CD4-positive, alpha-beta T cell treated with Interleukin-21 for 1 hour (primary cell): ENCODE measurements around the gene RAB4B.
"Not testable (repeated sequence)": the region's sequence is repeated elsewhere in the genome, so short reads cannot be mapped to it uniquely, and the experiment has no call there.

ENCODE experiments used
- DNase-seq: peaks from one replicate; pipeline ENCODE4 v3.0.0-alpha.2; 2020

RAB4B gene

GRCh38 chr19:40825460-40826095 lies 47.5 kb downstream of the RAB4B start:
- DNase-seq, result not testable (repeated sequence)

- not testable (repeated sequence) for DNase-seq
These were observed 48.3 kb downstream of the RAB4B start for GRCh38 chr19:40826312-40826698.

DNA sequence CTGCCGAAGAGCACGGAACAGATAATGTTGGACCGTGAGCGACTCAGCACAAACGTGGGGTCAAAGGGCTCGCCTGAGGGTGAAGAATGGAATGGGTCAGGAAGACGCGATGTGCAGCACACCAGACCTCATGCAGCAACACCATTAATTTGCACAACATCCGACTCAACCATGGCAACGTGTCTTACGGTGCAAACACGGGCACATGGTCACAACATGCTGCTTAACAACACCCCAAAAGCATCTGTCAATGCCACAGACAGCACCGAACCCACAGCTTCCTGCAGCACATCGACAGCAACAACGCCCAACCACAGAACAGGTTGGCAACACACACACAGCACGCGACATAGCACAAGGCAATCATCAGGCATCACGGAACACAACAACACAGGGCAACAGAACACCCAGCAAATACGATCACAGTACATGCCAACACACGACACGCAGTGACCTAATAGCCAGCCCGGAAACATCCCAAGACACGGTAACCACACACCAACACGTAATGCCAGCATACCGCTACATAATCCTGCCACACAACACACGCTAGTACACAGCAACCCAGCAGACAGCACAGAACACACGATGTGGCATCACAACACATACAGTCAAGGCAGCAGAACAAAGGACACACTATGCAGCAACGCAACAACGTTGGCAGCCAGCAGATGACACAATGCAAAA lies 48.8 kb downstream of the RAB4B start:
- peak; percentile 89 for DNase-seq

- DNase-seq, result no peak
These were observed 49.6 kb downstream of the RAB4B start for GRCh38 chr19:40827386-40828247.

- DNase-seq, result no peak
These were observed 51.2 kb downstream of the RAB4B start for GRCh38 chr19:40829205-40829604.

DNA sequence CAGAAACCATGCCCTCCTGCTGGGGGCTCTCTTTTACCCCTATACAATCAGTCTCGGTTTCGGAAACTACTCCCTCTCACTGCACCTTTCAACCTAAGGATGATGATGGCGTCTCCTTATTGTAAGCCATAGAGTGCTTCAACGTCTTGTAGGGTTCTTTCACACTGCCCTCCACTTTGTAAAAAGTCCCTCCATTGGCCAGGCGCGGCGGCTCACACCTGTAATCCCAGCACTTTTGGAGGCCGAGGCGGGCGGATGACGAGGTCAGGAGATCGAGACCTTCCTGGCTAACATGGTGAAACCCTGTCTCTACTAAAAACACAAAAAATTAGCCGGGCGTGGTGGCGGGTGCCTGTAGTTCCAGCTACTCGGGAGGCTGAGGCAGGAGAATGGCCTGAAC lies 52.7 kb downstream of the RAB4B start:
- not testable (repeated sequence) for DNase-seq

DNA sequence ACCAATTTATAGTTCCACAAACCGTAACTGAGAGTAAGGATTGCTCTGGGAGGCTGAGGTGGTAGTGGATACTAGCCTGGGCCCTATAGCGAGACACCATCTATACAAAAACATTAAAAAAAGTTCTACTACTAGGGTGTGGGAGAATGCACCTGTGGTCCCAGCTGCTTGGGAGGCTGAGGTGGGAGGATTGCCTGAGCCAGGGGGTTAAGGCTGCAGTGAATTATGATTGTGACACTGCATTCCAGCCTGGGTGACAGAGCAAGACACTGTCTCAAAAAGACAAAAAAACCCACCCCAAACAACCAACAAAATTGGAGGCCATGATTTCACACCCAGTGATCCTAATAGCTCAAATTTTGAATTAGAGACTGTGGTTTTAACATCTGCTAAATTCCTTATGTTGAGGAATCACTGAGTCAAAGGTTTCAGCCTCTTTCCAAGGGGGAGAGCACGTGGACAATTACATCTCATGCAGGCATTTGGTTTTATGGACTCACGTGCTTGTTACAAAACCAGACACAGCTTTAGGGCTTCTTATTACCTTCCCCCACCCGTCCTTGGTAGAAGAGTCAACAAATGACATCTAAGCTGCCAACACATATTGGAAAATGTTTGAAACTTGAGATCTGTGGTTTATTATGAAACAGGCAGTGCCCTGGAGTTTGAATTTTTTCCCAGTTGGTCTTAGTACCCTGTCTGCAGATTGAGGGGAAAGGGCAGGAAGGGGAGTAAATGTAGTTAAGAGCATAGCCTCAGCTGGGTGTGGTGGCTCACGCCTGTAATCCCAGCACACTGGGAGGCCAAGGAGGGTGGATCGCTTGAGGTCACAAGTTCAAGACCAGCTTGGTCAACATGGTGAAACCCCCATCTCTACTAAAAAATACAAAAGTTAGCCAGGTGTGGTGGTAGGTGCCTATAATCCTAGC lies 53.7 kb downstream of the RAB4B start:
- no peak for DNase-seq

- not testable (repeated sequence) for DNase-seq
These were observed 54.4 kb downstream of the RAB4B start for GRCh38 chr19:40832431-40832790.

- not testable (repeated sequence) for DNase-seq
These were observed 55.9 kb downstream of the RAB4B start for GRCh38 chr19:40833728-40834533.

GRCh38 chr19:40836754-40837429 lies 58.8 kb downstream of the RAB4B start:
- DNase-seq, result no peak

DNA sequence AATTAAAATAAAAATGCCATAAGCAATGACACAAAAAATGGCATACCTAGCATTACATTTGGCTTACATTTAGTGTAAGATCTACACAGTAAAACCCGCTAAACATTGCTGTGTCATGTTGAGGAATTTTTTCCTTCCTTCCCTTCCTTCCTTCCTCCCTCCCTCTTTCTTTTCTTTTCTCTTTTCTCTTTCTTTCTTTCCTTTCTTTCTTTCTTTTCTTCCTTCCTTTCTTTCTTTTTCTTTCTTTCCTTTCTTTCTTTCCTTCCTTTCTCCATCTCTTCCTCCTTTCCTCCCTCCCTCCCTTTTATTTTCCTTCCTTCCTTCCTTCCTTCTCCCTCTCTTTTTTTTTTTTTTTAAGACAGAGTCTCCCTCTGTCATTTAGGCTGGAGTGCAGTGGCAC lies 60.4 kb downstream of the RAB4B start:
- DNase-seq, result not testable (repeated sequence)

DNA sequence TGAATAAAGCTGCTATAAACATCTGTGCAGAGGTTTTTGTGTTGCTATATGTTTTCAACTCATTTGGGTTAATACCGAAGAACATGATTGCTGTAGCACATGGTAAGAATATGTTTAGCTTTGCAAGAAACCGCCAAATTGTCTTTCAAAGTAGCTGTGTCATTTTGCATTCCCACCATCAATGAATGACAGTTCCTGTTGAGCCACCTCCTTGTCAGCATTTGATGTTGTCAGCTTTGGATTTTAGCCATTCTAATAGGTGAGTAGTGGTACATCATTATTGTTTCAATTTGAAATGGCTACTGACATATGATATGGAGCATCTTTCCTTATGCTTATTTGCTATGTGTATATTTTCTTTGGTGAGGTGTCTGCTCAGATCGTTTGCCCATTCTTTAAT lies 64.0 kb downstream of the RAB4B start:
- not testable (repeated sequence) for DNase-seq

DNA sequence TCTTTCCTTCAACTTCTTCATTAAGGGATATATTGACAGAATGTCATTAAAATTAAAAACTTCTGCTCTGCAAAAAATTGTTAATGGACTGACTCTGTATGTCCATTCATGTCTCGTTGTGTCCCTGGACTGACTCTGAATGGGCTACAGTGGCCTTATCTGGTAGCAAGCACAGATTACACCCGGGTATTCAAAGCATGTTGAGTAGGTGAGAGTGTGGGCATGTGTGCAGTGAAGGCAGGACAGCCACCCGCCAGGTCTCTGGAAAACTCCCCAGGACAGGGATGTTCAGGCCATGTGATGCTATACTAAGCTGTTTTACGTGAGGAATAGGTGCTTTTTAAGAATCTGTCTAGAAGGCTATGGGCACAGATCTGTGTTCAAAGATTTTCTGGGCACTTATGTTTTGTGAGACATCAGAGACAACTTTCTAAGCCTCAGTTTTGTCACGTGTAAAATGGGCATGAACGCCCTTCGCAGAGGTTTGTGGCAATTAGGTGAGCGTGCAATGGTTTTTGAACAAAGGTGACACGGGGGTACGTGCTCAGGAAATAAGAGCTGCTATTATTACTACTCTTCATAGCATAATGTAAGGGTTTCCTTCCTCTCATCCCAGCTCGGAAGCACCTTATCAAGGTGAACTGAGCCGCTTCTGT lies 65.1 kb downstream of the RAB4B start:
- DNase-seq, result not testable (repeated sequence)

DNA sequence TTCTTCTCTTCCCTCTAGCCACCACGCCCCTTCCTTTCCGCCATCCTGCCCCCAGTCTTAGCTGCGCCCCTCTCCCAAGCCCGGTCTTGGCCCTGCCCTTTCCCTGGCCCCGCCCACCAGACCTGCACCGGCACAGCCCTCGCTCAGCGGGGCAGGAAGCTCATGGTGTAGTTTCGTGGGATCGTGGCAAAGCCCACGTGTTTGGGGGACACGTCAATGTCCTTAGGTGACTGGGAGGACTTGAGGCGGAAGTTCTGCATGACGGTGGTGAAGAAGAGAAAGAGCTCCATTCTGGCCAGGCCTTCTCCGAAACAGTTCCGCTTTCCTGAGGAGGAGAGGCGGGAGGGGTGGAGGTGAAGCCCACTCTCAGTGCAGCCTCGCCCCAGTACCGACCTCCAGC lies 65.6 kb downstream of the RAB4B start:
- peak; percentile 89 for DNase-seq
